CD4-positive, alpha-beta T cell treated with Interleukin-17A for 1 hour (primary cell): Measurements from ENCODE around the gene IFITM1.
A peak's percentile ranks its signal among the peaks of the same experiment; 100 is the strongest.
"Not testable (repeated sequence)": the region's sequence is repeated elsewhere in the genome, so short reads cannot be mapped to it uniquely, and the experiment has no call there.

Experiments used
- DNase-seq: peaks from one replicate; pipeline ENCODE4 v3.0.0-alpha.2; 2020

Gene IFITM1

GRCh38 chr11:311013-311748, 2.7 kb upstream of the IFITM1 start:
- not testable (repeated sequence) for DNase-seq

DNA sequence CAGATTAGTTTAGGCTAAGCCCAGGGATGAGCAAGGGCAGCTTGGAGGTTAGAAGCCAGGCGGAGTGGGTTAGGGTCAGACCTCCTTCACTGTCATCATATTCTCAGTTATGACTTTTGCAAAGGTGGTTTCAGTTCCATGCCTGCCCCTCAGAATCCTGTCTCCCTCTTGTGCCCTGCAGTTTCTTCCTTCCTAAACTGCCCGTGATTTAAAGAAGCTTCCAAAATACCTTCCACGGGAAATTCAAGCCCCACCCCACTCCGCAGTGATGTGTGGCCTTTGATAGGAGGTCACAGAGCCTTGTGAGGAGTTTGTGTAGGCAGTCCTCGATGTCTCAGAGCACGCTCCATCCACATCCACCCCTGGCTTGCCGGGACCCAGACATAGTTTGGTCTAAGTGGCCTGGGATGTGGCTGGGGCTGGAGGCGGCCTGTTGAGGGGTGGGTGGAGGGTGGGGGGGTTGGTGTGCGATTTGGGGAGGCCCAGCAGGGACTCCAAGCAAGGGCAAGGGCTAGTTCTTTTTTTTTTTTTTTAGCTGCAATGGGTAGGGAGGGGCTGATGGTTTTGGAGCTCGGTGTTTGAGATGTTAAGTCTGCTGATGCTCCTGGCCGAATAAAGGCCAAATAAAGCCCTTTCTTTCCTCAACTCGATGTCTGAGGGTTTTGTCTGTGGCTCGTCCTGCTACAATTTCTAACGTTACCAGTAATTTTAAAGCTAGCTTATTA, 1.6 kb upstream of the IFITM1 start:
- DNase-seq: no peak

- DNase-seq: no peak
These were observed 495 bp upstream of the IFITM1 start for GRCh38 chr11:313304-313786.

- not testable (repeated sequence) for DNase-seq
These were observed 675 bp downstream of the IFITM1 start for GRCh38 chr11:314554-314875.

GRCh38 chr11:315051-315481, 1.2 kb downstream of the IFITM1 start:
- DNase-seq: no peak

DNA sequence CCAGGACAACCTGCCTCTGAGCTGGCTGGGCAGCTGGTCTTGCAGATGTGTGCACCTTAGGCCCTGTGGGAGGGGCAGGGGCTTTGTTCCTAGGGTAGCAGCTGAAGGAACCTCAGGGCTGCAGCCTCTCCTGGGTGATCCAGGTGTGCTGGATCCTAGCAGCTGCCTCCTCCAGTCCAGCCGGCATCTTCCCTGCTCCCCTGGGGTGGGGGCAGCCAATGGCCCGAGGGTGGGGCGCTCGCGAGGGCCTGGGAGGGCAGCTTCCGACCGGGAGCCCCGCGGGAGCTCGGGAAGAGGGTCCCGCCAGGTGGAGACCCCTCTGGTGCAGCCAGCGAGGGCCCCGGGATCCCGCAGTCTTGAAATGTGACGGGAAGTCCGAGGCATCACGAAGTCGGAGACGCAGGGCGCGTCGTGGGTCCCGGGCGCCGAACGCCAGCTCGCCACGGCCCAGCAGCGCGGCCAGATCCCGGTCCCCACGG, 1.7 kb downstream of the IFITM1 start:
- no peak for DNase-seq

DNA sequence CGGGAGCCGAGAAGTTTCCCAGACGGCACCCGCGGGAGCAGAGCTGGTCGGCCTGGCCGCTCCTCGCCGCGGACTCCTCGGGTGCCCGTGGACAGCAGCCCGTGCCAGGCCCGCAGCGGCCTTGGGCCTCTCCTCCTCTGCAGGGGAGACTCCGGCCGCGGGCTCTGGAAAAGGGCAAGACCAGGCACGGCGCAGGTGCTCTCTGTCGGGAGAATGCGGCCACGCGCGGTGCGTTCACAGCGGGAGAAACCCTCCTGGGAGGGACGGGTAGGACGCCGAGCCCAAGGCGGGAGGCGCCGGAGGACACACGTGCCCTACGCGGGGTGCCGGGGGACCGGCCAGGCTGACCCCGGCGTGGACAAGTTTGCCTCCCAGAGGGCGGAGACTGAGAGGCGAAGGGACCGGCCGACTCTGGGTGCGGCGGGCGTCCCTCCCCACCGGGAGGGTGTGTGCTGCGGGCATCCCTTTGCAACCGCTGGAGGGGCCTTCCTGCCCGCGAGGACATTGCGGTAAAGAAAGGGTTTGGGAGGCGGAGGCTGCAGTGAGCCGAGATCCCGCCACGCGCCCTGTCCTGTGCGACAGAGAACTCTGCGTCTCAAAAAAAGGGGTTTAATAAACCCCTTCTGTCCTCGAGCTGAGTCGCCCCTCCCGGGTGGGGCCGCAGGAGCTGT, 2.3 kb downstream of the IFITM1 start:
- peak; percentile 56 for DNase-seq

DNA sequence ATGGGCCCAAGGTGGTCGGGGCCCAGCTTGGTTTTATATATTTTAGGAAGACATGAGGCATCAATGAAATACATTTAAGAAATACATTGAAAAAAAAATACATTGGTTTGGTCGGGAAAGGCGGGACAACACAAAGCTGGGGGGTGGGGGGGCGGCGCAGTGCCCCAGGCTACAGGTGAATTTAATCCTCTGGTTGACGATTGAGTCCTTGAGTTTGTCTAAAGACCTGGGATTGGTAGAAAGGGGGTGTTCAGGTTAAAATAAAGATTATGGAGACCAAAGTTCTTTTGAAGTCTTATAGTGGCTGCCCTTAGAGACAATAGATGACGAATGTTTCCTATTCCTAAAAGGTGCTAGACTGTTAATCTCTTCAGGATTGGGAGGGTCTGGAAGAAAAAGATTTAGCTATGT, 3.1 kb downstream of the IFITM1 start:
- DNase-seq: peak; percentile 58

DNA sequence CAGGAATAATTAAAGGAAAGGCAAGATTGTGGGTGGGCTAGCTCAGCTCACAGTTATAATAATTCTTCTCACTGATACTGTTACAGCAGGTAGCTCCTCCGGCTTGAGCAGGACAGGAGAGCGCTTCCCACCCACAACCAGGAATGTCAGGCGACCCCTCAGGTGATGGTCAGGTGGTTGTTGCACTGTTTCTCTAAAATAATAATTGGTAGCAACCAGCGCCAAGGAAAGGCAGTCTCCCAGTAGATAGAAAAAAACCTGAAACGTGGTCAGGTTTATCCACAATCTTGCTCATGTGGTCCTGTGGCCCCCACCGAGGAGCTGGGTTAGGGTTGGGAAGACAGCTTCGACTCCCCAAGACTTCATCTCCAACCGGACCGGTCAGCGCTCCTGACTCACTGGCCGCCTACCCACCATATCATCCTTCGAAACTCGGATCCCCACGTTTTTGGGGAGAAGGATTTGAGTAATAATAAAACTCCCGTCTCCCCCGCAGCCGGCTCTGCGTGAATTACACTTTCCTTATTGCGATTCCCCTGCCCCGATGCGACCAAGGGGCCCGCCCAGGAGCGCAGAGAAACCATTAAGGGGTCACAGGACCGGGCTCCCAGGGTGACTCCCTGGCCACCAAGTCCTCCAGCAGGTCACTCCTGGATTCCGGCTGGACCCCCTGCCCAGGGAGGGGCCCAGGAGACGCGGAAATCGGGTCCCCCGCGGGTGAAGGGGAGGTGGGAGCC, 4.0 kb downstream of the IFITM1 start:
- DNase-seq: not testable (repeated sequence)

DNA sequence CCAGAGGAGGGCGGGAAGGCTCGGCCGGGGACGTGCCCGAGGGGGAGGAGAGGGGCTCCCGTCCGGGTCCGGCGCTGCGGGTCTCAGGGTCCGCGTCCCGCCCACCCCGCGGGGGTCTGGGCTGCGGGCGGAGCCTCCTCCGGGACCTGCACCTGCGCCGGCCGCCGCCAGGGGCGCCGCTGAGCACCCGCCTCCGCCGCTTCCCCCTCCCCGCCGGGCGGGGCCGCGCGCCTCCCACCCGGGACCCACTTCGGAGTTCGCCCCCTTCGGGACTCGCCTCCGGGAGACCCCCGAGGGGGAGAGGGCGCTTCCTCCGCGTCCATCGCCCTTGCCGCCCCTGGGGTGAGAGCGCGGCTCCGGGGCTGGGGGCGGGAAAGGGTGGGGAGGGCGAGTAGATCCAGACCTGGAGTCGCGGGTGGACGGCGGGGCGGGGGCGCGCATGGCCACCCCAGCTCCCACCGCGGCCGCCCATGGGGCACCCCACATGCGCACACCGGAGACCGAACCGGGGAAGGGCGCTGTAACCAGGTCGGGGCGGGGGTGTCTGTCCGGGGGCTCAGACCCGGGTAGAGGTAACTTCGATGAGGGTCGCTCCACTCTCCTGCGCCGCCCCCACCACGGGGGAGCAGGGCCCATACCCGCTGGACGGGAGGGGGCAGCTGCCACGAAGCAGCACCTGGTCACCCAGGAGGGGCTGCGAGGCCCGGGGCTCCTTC, 4.7 kb downstream of the IFITM1 start:
- not testable (repeated sequence) for DNase-seq

GRCh38 chr11:319121-319887, 5.5 kb downstream of the IFITM1 start:
- not testable (repeated sequence) for DNase-seq

- not testable (repeated sequence) for DNase-seq
These were observed 6.0 kb downstream of the IFITM1 start for GRCh38 chr11:319888-320273.

- DNase-seq: no peak
These were observed 10.3 kb downstream of the IFITM1 start for GRCh38 chr11:324156-324555.

- not testable (repeated sequence) for DNase-seq
These were observed 11.0 kb downstream of the IFITM1 start for GRCh38 chr11:324593-325517.

- DNase-seq: no peak
These were observed 12.2 kb downstream of the IFITM1 start for GRCh38 chr11:325796-326591.

GRCh38 chr11:326592-326841, 12.7 kb downstream of the IFITM1 start:
- DNase-seq: no peak

- DNase-seq: peak; percentile 85
These were observed 13.2 kb downstream of the IFITM1 start for GRCh38 chr11:326842-327580.

DNA sequence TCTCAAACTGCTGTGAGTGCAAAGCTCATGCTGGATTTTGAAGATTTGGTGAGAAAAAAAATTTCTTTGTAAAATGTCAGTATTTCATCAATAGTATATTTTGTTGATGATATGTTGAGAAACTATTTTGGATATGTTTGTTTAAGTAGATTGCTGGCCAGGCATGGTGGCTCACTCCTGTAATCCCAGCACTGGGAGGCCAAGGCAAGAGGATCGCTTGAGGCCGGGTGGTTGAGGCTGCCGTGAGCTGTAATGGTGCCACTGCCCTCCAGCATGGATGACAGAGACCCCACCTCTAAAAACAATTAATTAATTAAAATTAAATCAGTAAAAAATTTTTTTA, 13.7 kb downstream of the IFITM1 start:
- DNase-seq: no peak

GRCh38 chr11:328012-328411, 14.2 kb downstream of the IFITM1 start:
- no peak for DNase-seq
